ENCODE data around the gene KBTBD4. TPM values are rescaled to one million over a fixed set of nuclear protein-coding genes. Genes with fewer than 3 reads are reported as not detected.
"Not testable (repeated sequence)": the region's sequence is repeated elsewhere in the genome, so short reads cannot be mapped to it uniquely, and the experiment has no call there.

Gene KBTBD4
- total RNA-seq, 1 donor from 2014 or later: 24.1 TPM

DNA sequence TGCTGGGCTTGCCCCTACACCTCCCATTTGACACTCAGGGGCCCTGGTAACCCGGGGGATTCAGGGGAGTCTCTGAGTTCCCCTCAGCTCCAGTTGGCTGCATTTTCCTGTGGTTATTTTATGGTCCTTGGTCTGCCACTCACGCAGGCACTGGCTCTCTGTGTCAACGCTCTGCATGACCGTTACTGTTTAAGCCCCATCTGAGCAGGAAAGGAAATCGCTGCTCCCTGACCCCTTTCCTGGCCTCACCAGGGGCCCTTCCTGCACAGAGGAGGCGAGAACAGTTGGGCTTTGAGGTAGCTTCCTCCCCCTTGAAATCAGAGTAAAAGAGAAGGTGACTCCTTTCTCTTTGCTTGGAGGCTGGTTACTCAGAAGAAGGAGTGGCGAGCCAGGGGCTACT lies 13.0 kb upstream of the KBTBD4 start:
- no peak for DNase-seq (ENCODE audit: low read depth)

DNA sequence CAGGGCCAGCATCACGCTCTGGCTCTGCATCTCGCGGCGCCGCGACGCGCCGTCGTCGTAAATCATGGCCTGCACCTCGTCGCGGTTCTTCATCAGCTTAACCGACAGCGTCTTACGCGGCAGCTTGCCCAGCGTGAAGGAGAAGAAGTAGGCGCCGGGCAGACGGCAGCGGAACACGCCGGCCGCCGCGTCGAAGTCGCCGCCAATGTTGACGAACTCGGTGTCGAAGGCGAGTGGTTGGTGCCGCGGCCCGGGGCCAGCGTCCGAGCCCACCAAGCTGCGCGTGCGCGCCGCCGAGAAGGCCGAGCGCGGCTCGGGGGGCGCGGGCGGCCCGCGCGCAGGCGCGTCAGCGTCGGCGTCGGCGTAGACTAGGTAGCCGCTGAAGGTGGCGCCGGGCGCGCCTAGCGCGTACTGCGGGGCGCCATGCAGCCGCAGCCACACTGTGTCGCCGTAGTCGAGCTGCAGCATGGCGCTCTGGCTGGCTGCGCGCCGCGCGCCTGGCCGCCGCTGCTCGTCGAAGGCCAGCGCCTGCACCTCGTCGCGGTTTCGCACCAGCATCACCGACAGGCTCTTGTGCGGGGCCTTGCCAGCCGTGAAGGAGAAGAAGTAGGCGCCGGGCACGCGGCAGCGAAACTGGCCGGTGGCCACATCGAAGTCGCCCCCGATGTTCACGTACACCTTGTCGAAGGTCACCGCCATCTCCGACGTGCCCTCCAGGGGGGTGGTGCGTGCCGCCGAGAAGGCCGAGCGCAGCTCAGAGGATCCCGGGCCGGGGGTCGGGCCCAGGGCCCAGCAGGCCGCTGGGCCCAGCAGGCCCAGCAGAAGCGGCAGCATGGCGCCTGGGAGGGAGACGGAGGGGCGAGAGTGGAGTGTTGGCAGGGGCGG lies 11.4 kb upstream of the KBTBD4 start:
- DNase-seq (ENCODE audit: low read depth): no peak

DNA sequence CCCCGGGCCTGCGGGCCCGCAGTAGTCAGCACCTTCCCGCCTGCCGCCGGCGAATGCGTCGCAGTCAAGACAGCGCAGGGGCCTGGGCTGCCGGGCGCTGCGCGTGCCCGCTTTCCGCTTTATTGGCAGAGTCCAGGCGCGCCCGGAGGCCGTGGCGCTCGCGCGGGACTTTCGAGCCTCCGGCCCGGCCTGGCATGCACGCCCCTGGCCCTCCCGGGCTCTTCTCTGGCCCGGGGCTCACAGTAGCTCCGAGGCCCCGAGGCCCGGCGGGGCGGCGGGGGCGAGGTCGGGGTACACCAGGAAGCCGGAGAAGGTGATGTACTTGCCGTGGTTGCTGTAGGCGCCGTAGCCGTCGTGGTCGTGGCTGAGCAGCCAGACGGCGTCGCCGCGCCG lies 10.8 kb upstream of the KBTBD4 start:
- DNase-seq (ENCODE audit: low read depth): no peak

DNA sequence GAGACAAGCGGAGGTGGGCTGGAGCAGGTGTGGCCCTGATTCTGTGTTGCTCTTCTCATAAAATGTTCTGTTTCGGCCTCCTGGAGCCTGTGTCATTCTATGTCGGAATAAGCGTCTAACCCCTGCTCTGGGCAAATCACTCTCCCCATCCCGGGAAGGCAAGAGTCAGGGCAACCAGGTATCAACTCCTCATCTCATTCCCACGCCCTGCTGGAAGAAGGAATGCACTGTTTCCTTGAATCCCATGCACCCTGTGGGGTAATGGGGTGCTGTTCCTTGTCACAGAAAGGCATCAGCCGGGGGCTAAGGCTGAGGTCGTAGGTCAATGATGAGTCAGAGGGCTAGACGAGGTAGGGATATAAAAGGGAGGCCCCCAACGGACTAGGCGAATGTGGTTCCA lies 10.3 kb upstream of the KBTBD4 start:
- DNase-seq (ENCODE audit: low read depth): no peak

DNA sequence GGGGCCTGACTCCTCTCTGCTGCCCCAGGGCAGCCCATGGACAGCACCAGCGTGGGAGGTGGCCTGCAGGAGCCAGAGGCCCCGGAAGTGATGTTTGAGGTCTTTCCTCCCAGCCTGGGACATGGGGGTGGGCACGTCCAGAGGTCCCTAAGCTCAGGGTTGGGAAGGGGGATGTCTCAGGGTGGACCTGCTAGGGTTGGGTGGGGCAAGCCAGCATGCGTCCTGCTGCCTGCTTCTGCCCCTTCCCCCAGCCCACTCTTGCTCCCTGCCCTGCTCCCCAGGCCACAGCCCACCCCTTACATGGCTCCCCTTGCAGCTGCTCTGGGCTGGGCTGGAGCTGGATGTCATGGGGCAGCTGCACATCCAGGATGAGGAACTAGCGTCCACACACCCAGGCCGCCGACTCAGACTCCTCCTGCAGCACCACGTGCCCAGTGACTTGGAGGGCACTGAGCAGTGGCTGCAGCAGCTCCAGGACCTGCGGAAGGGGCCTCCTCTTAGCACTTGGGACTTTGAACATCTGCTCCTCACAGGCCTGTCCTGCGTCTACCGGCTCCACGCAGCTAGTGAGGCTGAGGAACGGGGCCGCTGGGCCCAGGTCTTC lies 9.1 kb upstream of the KBTBD4 start:
- peak; percentile 86 for DNase-seq (ENCODE audit: low read depth)

DNA sequence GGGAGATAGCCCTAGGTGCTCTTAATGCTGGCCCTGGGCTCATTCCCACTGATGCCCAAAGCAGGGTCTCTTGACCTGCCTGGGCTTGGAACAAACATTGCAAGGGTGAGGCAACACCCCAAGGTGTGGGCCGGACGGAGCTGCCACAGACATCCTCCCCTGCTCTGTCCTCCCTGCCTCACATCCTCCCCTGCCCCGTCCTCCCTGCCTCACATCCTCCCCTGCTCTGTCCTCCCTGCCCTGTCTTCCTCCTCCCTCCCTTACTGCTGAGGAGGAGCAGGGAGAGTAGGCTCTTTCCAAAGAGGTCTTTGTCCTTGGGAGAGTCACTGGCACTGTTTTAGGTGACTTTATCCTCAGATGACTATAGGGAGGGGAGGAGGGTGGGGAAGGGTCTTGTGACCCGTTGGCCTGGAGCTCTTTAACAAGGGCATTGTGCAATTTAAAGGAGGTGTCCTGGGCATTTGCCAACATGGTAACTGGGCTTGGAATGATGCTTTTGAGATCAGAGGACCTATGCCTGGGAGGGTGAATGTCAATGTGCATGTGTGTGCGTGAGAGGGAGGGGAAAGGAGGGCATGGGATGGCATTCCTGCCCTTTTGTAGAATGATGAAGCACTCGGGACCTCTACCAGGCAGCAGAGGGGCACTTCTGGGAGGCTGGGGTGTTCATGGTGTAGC lies 8.4 kb upstream of the KBTBD4 start:
- DNase-seq (ENCODE audit: low read depth): no peak

DNA sequence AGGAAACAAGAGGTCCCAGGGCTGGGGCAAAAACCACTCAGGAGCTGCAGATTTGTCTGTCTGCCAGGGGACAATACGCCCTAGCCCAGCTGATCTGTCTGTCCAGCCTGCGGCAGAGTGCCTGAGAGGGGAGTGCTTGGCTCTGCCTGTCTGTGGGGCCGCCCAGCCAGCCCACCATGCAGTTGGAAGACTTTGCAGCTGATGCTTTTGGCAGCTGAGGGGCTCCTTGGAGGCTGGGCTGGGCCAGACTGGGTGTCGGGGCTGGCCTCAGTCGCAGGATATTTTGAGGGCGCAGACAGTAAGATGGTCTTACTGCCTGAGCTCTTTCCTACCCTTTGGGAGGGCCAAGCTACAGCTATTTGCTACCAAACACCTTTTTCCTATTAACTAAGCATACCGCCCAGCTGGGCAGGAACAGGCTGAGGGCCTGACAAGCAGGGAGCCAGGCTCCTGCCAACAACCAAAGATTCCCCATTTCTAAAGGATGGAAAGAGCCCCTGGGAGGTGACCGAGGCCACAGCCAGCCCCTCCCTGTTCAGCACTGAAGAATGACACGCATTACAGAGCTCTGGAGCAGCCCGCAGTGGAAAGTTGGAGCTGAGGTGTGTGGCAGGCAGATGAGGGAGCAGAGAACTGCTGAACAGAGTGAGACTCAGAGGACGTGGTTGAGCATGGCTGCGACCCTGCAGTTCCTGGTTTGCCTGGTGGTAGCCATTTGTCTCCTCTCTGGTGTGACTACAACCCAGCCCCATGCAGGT lies 7.5 kb upstream of the KBTBD4 start, which contains the start of gene FAM180B:
Gene FAM180B (plus strand): TSS at position 581 of the 758 bp plus-strand sequence. CDS start 91 bp downstream, at position 672.
- peak; percentile 56 for DNase-seq (ENCODE audit: low read depth)

DNA sequence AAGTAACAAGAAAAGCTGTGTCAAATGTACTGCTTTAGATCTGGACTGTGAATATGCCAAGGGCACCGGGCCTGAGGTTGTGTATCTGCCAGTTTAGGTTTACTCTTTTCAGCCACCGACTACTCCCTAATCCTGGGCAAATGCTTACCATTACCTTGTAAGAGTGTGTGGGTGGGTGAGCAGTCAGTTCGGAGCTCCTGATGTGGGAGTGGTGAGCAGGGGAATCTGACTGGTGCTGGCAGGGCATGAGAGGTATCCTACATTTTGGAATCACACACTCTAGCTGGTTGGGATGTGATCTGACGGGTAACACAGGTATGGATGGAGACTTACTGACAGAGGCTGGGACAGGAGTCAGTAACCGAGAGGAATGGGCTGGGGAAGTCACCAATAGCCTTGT lies 5.1 kb upstream of the KBTBD4 start:
- no peak for DNase-seq (ENCODE audit: low read depth)

DNA sequence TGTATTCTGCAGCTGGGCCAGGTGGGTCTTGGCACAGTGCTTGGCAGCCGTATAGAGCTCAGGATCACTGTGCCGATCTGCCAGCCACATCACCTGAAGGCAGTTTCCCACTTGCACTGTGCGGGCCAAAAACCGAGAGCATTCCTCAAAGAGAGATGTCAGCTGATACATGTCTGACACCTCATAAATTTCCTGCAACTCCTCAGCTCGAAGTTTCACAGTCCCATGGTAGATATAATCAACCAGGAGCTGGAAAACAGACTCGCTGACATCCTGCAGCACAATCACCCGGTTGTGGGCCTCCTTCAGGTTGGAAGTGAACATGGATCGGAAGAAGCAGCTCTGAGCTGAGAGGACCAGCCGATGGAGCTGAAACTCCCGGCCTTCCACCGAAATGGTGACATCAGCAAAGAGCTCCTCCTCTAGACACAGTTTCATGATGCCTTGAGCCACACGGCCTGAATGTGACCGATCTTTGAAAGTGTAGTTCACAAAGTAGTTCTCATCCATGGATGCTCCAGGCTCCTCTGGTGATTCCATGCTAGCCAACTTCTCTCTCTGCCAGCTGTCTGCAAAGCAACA lies 1.2 kb downstream of the KBTBD4 start:
- no peak for DNase-seq (ENCODE audit: low read depth)

DNA sequence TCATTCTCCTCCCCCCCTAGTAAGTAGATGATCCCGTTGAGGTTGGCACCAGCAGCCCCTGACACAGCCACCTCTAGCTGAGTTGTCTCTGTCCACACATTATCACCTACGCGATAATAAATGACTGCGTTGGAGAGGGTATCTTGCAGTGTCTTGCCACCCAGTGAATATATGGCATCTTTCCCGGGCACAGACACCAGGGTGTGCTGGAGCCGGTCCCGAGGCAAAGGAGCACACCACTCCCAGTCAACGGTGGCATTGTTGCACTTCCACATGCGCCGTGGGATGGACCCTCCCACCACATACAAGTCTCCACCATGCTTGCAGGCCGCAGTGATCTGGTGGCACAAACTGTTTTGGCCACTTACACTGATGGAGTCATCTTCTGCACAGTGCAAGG lies 5.4 kb downstream of the KBTBD4 start:
- DNase-seq (ENCODE audit: low read depth): no peak

DNA sequence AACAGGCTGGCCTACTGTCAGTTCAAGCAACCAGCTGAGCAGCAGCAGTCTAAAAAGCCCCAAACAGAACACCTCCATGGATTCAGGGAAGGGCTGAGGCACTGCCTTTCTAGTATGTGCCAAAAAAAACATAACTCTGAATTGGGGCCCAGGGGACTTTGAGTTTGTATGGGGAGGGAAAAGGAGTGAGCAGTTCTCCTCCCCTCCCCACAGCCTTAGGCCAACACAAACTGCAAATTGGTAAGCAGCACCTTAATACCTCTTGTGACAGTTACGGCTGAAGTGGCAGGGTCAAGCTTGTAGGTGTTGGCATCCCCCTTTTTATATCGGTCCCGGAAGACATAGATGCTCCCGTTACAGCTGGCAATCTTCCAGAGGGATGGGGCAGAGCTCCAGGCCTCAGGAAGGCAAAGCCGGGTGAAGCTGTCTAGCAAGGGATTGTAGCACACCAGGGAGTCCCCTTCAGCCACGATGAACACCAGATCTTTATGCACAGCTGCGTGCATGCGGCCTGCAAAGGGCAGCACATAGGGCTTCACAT lies 6.0 kb downstream of the KBTBD4 start:
- peak; percentile 38 for DNase-seq (ENCODE audit: low read depth)

DNA sequence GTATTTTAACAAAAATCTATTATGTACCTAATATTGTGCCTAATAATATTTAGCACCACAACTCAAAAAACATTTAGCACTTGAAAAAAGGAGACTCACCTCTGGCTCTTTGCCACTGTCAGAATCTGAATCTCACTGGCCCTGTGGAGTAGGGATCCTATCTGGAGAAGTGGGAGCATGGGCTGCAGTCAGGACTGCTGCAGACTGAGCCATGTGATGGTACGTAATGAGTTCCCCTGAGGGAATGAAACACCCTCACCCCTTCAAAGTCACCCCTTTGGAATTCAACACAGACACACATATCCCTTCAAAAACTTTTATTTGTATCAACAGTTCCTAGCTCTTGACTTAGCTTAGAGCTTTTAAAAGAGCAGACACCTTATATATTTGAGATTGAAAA lies 6.9 kb downstream of the KBTBD4 start:
- DNase-seq (ENCODE audit: low read depth): peak; percentile 17

DNA sequence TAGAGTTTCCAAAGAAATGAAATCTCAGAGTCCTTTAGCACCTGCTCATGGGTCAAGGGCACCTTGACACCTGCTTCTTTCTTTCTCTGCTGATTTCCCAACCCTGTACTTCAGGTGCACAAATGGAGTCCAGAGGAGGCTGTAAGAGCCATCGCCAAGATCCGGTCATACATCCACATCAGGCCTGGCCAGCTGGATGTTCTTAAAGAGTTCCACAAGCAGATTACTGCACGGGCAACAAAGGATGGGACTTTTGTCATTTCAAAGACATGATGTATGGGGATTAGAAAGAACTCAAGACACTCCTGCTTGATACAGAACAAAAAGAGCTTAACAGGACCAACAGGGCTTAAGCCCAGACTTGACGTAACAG lies 7.4 kb downstream of the KBTBD4 start:
- DNase-seq (ENCODE audit: low read depth): no peak

DNA sequence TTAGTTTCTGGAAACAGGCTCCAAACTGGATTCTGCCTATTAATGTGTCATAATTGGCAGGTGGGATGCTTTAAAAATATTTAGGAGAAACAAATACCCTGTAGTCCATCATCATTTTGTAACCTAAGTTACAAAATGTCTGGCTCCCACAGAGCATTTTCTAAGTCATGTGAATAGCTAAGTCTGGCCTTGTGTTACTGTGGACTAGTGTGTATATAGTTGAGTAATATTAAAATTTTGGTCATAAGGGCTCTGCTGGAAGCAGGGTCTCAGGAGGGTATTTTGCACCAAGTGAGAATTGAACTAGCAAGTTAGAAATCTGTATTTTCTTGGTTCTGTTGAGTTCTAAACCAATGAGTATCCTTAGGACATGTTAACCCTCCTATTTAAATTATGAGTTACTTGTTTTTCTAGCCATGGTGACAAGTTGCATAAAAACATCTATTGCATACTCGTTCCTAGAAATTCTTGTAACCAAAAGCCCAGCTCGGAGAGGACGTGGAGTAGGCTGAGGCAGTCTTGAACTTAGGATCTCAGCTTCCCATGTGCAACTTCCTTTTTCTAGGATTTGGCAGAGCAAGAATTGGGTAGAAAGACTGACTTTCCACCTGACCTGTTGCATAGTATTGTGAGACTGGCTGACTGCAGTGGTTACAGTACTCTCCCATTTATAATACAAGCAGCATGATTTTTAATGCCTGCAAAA lies 8.0 kb downstream of the KBTBD4 start:
- no peak for DNase-seq (ENCODE audit: low read depth)

DNA sequence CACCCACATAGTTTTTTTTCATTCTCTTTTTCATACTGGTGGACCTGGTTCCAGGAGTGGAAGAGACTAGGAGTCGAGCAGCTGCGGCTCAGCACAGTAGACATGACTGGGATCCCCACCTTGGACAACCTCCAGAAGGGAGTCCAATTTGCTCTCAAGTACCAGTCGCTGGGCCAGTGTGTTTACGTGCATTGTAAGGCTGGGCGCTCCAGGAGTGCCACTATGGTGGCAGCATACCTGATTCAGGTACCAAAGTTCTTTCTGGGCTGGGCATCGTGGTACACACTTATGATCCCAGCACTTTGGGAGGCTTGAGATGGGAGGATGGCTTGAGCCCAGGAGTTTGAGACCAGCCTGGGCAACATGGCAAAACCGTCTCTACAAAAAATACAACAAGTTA lies 9.1 kb downstream of the KBTBD4 start:
- DNase-seq (ENCODE audit: low read depth): no peak

DNA sequence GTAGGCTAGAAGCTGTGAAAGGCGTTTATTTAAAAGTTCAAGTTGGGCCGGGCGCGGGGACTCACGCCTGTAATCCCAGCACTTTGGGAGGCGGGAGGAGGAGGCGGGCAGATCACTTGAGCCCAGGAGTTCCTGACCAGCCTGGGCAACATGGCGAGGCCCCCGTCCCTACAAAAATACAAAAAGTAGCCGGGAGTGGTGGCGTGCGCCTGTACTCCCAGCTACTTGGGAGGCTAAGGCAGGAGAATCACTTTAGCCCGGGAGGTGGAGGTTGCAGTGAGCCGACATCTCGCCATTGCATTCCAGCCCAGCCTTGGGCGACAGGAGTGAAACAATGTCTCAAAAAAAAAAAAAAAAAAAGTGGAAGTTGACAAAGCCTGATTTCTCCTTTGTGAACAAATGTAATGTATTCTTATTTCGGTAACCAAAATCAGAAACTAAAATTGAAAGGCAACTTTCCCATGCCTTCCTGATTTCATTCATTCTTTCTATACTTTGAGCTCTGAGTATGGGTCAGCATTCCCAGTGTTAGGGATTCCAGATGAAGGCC lies 12.5 kb downstream of the KBTBD4 start:
- peak; percentile 8 for DNase-seq (ENCODE audit: low read depth)

DNA sequence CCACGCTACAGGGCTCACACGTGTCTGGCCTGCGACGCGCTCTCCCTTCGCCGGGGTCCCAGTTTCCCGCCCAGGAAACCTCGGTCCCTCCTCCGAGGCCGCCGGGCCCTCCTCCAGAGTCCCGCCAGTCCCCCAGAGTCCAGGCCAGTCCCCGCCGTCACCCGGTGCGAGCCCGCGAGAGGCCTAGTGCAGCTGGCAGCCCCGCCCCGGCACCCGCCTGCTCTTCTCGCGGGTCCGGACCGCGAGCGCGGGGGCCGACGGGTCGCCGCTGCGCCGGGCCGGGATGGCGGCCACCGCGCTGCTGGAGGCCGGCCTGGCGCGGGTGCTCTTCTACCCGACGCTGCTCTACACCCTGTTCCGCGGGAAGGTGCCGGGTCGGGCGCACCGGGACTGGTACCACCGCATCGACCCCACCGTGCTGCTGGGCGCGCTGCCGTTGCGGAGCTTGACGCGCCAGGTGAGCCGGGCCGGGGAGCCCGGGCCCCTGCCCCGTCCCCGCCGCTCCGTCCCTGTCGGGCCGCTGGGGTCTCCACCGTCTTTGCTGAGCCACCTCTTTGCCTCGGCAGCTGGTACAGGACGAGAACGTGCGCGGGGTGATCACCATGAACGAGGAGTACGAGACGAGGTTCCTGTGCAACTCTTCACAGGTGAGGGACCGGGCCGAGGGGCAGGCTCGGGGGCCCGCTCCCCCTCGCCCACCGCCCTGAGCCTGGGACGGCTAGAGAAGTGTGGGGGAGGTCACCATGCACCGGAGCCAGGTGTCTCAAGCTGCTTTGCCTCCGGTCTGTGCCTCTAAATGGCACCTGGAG lies 13.2 kb downstream of the KBTBD4 start, which contains the start of gene PTPMT1:
Gene PTPMT1 (plus strand): TSS at position 260 of the 809 bp plus-strand sequence. CDS start 24 bp downstream, at position 284.
- peak; percentile 80 for DNase-seq (ENCODE audit: low read depth)

DNA sequence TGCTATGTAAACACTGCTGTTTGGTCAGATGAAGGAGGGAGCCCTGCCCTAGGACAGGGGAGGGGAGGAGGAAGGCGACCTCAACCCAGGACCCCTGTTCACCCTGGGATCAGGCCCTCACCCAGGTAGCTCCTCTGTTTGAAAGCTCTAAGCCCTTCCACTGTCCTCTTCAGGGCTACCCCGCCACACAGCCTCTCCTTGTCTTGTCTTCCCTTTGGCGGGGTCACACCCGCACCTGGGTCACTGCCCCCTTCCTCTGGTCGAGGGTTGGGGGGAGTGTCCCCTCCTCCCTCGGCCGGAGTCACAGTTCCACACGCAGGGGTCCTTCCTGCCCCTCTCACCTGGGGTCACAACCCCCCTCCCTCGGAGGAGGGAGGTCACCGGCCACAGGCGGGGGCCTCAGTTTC lies 13.8 kb downstream of the KBTBD4 start:
- no peak for DNase-seq (ENCODE audit: low read depth)

DNA sequence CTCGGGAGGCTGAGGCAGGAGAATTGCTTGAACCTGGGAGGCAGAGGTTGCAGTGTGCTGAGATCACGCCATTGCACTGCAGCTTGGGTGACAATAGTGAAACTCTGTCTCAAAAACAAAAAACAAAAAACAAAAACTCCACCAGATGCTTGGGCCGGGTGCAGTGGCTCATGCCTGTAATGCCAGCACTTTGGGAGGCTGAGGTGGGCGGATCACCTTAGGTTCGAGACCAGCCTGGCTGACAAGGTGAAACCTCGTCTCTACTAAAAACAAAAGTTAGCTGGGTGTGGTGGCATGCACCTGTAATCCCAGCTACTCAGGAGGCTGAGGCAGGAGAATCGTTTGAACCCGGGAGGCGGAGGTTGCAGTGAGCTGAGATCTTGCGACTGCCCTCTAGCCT lies 14.4 kb downstream of the KBTBD4 start:
- DNase-seq (ENCODE audit: low read depth): not testable (repeated sequence)

All from myocyte (in vitro differentiated cells).